Prostate gland (tissue), 2 donors: ENCODE data around the gene DOCK10.

Source experiments
- POLR2A ChIP-seq: fragments of 450-650 bp; IDR thresholded peaks from one replicate; pipeline ENCODE4 v1.6.1; 2016; ENCODE audit warnings: antibody characterized with exemption, mild to moderate bottlenecking
- POLR2AphosphoS5 ChIP-seq: sonication (generic); formaldehyde crosslinking; IDR thresholded peaks from one replicate; pipeline ENCODE4 v1.6.1; 2017; ENCODE audit warnings: antibody characterized with exemption
- TF ChIP-seq, protein P1 (sequence below), 4 experiments: fragments of 200-600 bp in 2 of 4; fragments of 450-650 bp in 2 of 4; sonication (generic) in 2 of 4; IDR thresholded peaks; 1 replicate in 3 of 4; 2 replicates in 1 of 4; pipeline ENCODE4 v1.5.1; 2016 to 2019; ENCODE audit warnings: antibody characterized with exemption in 4 of 4, mild to moderate bottlenecking in 2 of 4, moderate library complexity in 2 of 4

DNA sequence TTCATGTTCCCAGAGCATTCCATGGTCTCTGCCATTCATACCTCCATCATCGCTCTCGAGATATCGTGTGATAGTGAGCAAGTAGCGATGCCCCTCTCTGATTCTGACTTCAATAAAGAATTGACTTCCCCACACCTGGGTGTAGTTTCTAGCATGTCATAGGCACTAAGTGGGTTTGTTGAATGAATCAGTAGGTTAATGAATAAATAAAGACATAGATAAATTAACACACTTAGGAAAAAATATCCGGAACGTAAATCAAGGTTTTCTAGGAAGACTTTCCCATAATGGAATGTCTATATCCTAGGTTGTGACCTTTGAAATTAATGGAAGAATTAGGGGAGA lies 159.1 kb downstream of the DOCK10 start:
- TF ChIP-seq, protein P1, sequence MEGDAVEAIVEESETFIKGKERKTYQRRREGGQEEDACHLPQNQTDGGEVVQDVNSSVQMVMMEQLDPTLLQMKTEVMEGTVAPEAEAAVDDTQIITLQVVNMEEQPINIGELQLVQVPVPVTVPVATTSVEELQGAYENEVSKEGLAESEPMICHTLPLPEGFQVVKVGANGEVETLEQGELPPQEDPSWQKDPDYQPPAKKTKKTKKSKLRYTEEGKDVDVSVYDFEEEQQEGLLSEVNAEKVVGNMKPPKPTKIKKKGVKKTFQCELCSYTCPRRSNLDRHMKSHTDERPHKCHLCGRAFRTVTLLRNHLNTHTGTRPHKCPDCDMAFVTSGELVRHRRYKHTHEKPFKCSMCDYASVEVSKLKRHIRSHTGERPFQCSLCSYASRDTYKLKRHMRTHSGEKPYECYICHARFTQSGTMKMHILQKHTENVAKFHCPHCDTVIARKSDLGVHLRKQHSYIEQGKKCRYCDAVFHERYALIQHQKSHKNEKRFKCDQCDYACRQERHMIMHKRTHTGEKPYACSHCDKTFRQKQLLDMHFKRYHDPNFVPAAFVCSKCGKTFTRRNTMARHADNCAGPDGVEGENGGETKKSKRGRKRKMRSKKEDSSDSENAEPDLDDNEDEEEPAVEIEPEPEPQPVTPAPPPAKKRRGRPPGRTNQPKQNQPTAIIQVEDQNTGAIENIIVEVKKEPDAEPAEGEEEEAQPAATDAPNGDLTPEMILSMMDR (IDR thresholded peaks at IDR 0.05): no peak
- TF ChIP-seq POLR2A (no peak), POLR2AphosphoS5 (no peak)
